Muscle of leg (tissue), 11 donors: ENCODE results near the gene AK3. TPM values are rescaled to one million over a fixed set of nuclear protein-coding genes. Genes with fewer than 3 reads are reported as not detected.

ENCODE experiments used
- DNase-seq: peaks from one replicate; pipeline ENCODE4 v3.0.0; 2013
- H3K27ac ChIP-seq: one replicate; pipeline ENCODE4 v1.5.1; 2013; ENCODE audit warnings: mild to moderate bottlenecking, low read length, control low read depth
- H3K27me3 ChIP-seq: one replicate; pipeline ENCODE4 v1.6.1; 2013; ENCODE audit warnings: low read length; ENCODE audit not compliant: control insufficient read depth, insufficient read depth
- H3K36me3 ChIP-seq: one replicate; pipeline ENCODE4 v1.6.1; 2013; ENCODE audit warnings: low read length; ENCODE audit not compliant: control insufficient read depth, insufficient read depth
- H3K4me1 ChIP-seq: one replicate; pipeline ENCODE4 v1.6.1; 2013; ENCODE audit warnings: low read length; ENCODE audit not compliant: control insufficient read depth, insufficient read depth
- H3K4me3 ChIP-seq: one replicate; pipeline ENCODE4 v1.5.1; 2013; ENCODE audit warnings: low read length, control low read depth
- H3K9me3 ChIP-seq: replicated peaks from 2 replicates; pipeline ENCODE4 v1.6.1; 2013; ENCODE audit warnings: low read depth, low read length; ENCODE audit not compliant: control insufficient read depth
- WGBS: methylation state at CpG from one replicate; pipeline ENCODE4 v1.1.5; 2013; ENCODE audit warnings: missing lambda C conversion rate; ENCODE audit not compliant: insufficient coverage; 5-methylcytosine and 5-hydroxymethylcytosine counted together
- polyA plus RNA-seq, 8 donors: library from polyadenylated mRNA; unstranded; fragments of 120-200 nt; gene quantifications; one replicate each; pipeline versions ENCODE4 v1.2.1 to v1.2.3, GENCODE V29; 2013; ENCODE audit warnings: inconsistent platforms in 1 of 8, low replicate concordance in 1 of 8; ENCODE audit not compliant: insufficient read length in 8 of 8, insufficient read depth in 1 of 8
- total RNA-seq: library from RNA; stranded (reverse); fragments of 120-200 nt; gene quantifications from one replicate; pipeline ENCODE4 v1.2.4, GENCODE V29; 2013

The AK3 gene
- total and polyA plus RNA-seq, 9 donors = 29.8 to 47.5 (median 39.0) TPM

DNA sequence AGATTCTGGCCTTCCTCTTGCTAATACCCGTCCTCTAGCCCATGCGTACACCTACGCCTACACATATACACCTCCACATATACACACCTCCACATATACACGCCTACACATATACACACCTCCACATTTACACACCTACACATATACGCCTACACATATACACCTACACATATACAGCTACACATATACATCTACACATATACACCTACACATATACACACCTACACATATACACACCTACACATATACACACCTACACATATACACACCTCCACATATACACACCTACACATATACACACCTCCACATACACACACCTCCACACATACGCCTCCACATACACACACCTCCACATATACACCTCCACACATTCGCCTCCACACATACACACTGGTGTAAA, 27.2 kb downstream of the AK3 start:
- no peak overlapping the region for H3K27ac ChIP-seq
- DNase-seq = no peak
- WGBS = 44% methylated on average over 2 of the region's 7 CpGs
- H3K9me3 ChIP-seq = no peaks in the 10 kb centered on the region
- H3K4me3 ChIP-seq = no peak overlapping the region
- H3K4me1 ChIP-seq = no peaks in the 10 kb centered on the region
- peaks cover 43% of the 10 kb centered on the region for H3K36me3 ChIP-seq
- no peaks in the 10 kb centered on the region for H3K27me3 ChIP-seq

DNA sequence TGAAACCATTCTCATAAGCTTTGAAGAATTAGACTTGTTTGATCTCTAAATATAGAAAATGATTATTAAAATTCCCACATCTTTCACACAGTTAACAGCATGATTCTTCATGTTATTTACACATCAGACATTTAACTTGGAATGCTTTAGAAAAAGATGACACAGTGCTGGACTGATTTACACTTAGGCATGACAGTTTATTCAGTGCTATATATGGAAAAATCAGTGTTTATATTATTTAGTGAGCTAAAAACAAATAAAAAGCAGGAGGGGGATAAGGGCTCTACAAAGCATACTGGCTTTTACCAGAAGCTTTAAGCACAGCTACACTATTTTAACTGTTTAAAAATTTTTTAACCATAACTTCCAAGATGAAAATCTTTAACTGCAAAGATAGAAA, 31.6 kb downstream of the AK3 start:
- Histone ChIP-seq H3K27me3 (no peaks in the 10 kb centered on the region), H3K27ac (no peak overlapping the region), H3K9me3 (no peaks in the 10 kb centered on the region), H3K4me1 (no peaks in the 10 kb centered on the region), H3K36me3 (peaks cover 12% of the 10 kb centered on the region), H3K4me3 (no peak overlapping the region)
- no peak for DNase-seq

DNA sequence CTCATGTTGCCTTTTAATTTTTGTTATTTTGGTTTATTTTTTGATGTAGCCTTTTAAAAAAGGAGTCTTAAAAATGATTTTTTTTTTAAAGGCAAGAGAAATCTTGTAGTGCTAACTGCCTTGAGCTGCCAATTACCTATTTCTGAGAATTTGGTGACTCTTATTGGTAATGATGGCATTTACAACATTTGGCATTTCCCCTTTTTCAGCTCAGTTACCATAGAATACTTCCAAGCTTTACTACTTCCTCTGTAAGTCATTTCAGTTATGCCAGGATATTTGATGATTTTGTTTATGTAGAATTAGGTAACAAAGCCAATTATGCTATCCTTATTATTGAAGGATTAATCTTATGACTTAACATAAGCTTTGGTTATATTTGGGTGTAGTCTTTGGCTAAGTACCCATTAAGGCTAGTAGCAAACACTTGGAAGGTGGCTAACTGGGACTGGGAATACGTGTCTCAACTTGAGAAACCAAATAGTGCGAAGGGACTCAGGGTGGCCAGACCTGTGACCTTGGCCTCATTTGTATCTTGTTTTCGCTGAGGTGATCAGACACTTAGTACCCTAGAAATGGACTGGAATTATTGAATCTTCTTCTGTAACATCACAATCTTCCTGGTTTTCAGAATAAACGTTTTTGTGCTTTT, 33.9 kb downstream of the AK3 start:
- peaks cover 12% of the 10 kb centered on the region for H3K36me3 ChIP-seq
- H3K4me1 ChIP-seq = no peaks in the 10 kb centered on the region
- WGBS = no CpG with 5 or more reads among the region's 4 CpGs

DNA sequence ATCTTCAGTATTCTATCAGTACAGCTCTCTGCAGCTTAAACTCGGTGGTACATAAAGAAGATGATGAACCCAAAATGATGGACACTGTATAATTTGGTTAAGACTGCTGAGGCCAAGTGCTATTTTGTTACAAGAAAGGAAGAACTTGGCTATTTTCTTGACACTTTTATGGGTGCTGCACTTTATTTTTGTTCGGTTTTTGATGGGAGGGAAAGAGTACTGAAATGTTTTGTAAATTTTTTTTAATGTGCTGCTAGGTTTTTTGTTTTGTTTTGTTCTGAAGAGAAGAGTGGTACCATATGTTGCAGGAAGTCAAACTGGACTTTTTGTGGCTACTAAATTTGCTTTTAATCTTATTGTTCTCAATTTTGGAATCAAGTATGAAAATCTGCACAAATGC, 35.0 kb downstream of the AK3 start:
- 40% methylated on average over 2 of the region's 2 CpGs for WGBS
- Histone ChIP-seq H3K4me3 (no peak overlapping the region), H3K9me3 (no peaks in the 10 kb centered on the region), H3K36me3 (peaks cover 12% of the 10 kb centered on the region), H3K27ac (no peak overlapping the region), H3K4me1 (no peaks in the 10 kb centered on the region), H3K27me3 (no peaks in the 10 kb centered on the region)
- no peak for DNase-seq

More for the DNA sequence above, 33.9 kb downstream of the AK3 start:
- no peaks in the 10 kb centered on the region for H3K27me3 ChIP-seq
- no peak overlapping the region for H3K27ac ChIP-seq
- no peak overlapping the region for H3K4me3 ChIP-seq
- DNase-seq = no peak
- H3K9me3 ChIP-seq = no peaks in the 10 kb centered on the region

DNA sequence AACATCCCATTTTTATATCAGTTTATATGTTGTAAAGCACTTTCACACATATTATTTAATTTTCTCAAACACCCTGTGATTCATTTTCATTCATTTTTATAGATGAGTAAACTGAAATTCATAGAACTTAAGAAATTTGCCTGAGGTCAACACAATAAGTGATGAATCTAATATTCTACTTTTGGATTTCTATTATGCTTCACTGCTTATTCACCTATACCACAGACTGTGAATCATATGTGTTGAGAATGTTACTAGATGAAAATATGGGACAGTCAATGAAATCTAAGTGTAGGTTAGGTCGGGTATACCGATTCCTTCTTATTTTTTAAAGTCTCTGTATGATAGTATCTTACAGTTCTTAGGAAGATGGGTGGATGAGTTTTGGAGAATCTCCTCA, 36.9 kb downstream of the AK3 start:
- Histone ChIP-seq H3K27me3 (no peaks in the 10 kb centered on the region), H3K27ac (no peak overlapping the region), H3K36me3 (peaks cover 10% of the 10 kb centered on the region), H3K4me3 (no peak overlapping the region), H3K4me1 (no peaks in the 10 kb centered on the region), H3K9me3 (no peaks in the 10 kb centered on the region)
- DNase-seq = no peak
- WGBS = no CpG with 5 or more reads among the region's 2 CpGs

DNA sequence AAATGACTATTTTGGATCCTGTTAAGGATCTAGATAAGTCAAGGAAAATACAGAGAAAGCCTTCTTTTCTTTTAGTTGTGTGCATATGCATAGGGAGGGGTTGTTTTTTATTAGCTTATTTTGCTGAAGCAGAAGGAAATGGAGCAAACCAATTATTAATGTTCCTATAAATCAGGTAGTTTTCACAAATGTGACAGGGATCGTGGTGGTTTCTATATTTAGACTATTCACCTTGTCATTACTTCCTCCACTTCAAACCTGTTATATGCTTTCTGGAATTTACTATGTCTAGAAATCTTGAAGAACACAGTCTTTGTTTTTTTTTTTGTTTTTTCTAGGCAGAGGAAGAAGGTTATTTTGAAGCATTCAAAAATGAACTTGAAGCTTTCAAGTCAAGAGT, 39.5 kb downstream of the AK3 start:
- DNase-seq = no peak
- Histone ChIP-seq H3K9me3 (no peaks in the 10 kb centered on the region), H3K27me3 (no peaks in the 10 kb centered on the region), H3K36me3 (peaks cover 10% of the 10 kb centered on the region), H3K27ac (no peak overlapping the region), H3K4me1 (no peaks in the 10 kb centered on the region), H3K4me3 (no peak overlapping the region)
- WGBS = no CpG with 5 or more reads among the region's 1 CpG

DNA sequence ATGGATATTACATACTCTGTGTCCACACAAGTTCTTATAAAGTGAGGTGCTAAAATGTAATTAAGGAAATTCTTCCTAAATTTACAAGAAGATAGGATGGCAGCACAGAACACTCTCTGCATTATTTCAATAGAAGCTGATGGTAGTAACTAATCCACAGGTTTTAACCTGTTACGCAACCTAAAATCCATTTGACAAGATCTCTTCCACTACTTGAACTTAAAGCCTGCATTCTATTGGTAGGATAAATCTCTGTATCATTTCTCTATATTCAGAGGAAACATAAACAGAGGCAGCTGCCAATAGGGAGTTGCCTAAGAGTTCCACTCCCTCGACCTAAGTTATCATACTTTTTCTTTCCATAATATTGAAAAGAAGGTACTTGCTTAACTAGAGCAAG, 40.1 kb downstream of the AK3 start:
- WGBS = no CpG with 5 or more reads among the region's 2 CpGs
- DNase-seq = no peak
- H3K27ac ChIP-seq = no peak overlapping the region
- no peaks in the 10 kb centered on the region for H3K9me3 ChIP-seq
- H3K27me3 ChIP-seq = no peaks in the 10 kb centered on the region
- no peak overlapping the region for H3K4me3 ChIP-seq
- no peaks in the 10 kb centered on the region for H3K4me1 ChIP-seq
- peaks cover 10% of the 10 kb centered on the region for H3K36me3 ChIP-seq

DNA sequence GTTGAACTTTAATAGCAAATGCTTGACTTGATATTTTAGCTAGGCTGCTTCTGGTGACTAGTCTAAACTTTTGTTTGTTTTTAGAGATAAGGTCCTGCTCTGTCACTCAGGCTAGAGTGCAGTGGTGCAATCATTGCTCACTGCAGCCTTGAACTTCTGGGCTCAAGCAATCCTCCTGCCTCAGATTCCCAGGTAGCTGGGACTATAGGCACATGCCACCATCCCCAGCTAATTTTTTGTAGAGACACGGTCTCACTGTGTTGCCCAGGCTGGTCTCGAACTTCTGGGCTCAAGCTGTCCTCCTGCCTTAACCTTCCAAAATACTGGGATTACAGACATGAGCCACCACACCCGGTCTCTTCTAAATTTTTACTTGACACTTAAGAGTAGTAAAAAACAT, 40.9 kb downstream of the AK3 start:
- H3K27ac ChIP-seq = no peak overlapping the region
- no CpG with 5 or more reads among the region's 3 CpGs for whole genome bisulfite sequencing
- no peak overlapping the region for H3K4me3 ChIP-seq
- H3K4me1 ChIP-seq = no peaks in the 10 kb centered on the region
- no peak for DNase-seq
- no peaks in the 10 kb centered on the region for H3K9me3 ChIP-seq
- H3K27me3 ChIP-seq = no peaks in the 10 kb centered on the region
- peaks cover 12% of the 10 kb centered on the region for H3K36me3 ChIP-seq

DNA sequence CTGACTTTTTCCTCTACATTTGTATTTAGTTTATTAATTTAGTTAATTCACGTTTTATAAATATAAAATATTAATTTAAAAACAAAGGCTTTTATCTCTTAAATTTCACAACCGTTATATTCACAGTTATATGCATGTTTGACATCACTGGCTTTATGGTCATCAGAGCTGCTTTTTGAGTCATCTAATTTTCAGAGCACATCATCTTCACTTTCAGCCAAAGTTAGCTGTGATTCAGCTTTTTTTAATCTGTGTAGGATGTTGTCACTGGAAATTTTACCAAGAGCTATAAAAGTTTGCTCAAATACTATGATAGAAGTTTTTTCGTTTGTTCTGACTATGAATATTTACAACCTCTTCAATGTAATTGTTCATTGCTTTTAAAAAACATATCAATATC, 49.2 kb downstream of the AK3 start:
- no peak for DNase-seq
- Histone ChIP-seq H3K27ac (no peak overlapping the region), H3K27me3 (no peaks in the 10 kb centered on the region), H3K4me1 (no peaks in the 10 kb centered on the region), H3K4me3 (no peak overlapping the region), H3K9me3 (no peaks in the 10 kb centered on the region), H3K36me3 (peaks cover 15% of the 10 kb centered on the region)
- WGBS = no CpG with 5 or more reads among the region's 3 CpGs

DNA sequence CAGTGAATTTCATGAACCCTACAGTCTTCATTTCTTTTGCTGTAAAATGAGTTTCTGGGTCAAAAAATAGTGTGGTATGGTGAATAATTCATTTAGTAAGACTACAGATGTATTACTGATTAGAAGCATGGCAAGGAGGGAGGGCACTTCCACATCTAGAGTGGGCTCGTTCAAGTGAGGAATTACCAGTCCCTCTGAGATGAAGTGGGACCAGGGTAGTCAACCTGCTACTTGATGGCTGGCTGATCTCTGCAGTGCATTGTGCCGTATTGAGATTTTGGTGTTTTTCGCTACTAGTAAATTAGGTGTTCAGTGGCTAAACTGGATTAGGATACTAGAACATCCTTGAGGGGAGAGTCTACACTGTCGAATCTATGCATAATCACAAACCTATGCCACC, 50.9 kb downstream of the AK3 start:
- Histone ChIP-seq H3K27ac (no peak overlapping the region), H3K4me3 (no peak overlapping the region), H3K27me3 (no peaks in the 10 kb centered on the region), H3K4me1 (no peaks in the 10 kb centered on the region), H3K9me3 (no peaks in the 10 kb centered on the region), H3K36me3 (peaks cover 17% of the 10 kb centered on the region)
- WGBS = 75% methylated on average over 1 of the region's 4 CpGs
- no peak for DNase-seq

DNA sequence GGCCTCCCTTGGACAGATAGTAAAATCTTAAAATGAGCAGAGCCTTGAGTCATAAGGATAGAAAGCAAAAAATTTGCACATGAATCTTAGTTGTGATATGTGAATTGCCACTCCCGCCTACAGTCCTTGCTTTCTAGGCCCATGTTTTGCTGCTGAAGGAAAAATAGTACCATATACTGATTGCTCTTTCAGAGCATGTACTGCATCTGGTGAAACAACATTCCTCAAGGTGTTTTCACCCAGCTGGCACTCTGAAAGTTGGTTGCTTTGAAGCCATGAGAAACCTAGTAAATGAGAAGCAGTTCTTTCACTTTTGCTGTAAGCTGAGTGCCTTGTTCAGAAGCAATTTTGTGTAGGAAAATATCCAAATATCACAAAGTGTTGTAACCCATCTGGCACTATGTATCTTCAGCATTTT, 51.3 kb downstream of the AK3 start:
- DNase-seq = no peak
- Histone ChIP-seq H3K27ac (no peak overlapping the region), H3K9me3 (no peaks in the 10 kb centered on the region), H3K4me1 (no peaks in the 10 kb centered on the region), H3K27me3 (no peaks in the 10 kb centered on the region), H3K36me3 (peaks cover 22% of the 10 kb centered on the region), H3K4me3 (no peak overlapping the region)
- WGBS = no CpG with 5 or more reads among the region's 1 CpG
